ENCODE results near the gene BMP4.

BMP4 gene

GRCh38 chr14:53943751-53944083, 12.9 kb downstream of the BMP4 start:
- DNase-seq: no peak

- DNase-seq: no peak
Observed at GRCh38 chr14:53942970-53943750, 13.5 kb downstream of the BMP4 start.

- no peak for DNase-seq
Observed at GRCh38 chr14:53938136-53938837, 18.3 kb downstream of the BMP4 start.

GRCh38 chr14:53934778-53935414, 21.7 kb downstream of the BMP4 start:
- DNase-seq: no peak

GRCh38 chr14:53932966-53933365, 23.7 kb downstream of the BMP4 start:
- DNase-seq: no peak

GRCh38 chr14:53929871-53930715, 26.5 kb downstream of the BMP4 start:
- no peak for DNase-seq

GRCh38 chr14:53927171-53927570, 29.5 kb downstream of the BMP4 start:
- DNase-seq: no peak

- no peak for DNase-seq
Observed at GRCh38 chr14:53925201-53925766, 31.3 kb downstream of the BMP4 start.

GRCh38 chr14:53924753-53925152, 31.9 kb downstream of the BMP4 start:
- no peak for DNase-seq

GRCh38 chr14:53921027-53921426, 35.6 kb downstream of the BMP4 start:
- DNase-seq: no peak

GRCh38 chr14:53916239-53916638, 40.4 kb downstream of the BMP4 start:
- no peak for DNase-seq

GRCh38 chr14:53915364-53916014, 41.1 kb downstream of the BMP4 start:
- DNase-seq: no peak

GRCh38 chr14:53912021-53912420, 44.6 kb downstream of the BMP4 start:
- no peak for DNase-seq

GRCh38 chr14:53908416-53908815, 48.2 kb downstream of the BMP4 start:
- DNase-seq: no peak

- no peak for DNase-seq
Observed at GRCh38 chr14:53902307-53902706, 54.3 kb downstream of the BMP4 start.

GRCh38 chr14:53900499-53900898, 56.1 kb downstream of the BMP4 start:
- no peak for DNase-seq
